Natural killer cell treated with Interleukin-12 subunit alpha and Interleukin-12 subunit beta and Interleukin-15 and Interleukin-18, amount 100 ng/mL, for 72 hours (primary cell): Measurements from ENCODE around the gene EMC10. TPM values are rescaled to one million over a fixed set of nuclear protein-coding genes. Genes with fewer than 3 reads are reported as not detected.

Experiments
- ATAC-seq, 2 donors: fragments of 150-1000 bp; cut with Tn5 transposase in 1 of 2; sonication (Bioruptor Pico), chemical (Tn5 transposase) in 1 of 2; 2 replicates each; pipeline ENCODE4 v1.10.0; 2021
- DNase-seq: peaks from one replicate; pipeline ENCODE4 v3.0.0; 2022; ENCODE audit warnings: low spot score
- H3K27ac Mint-ChIP-seq, 2 donors: 1 replicate in 1 of 2; 2 replicates in 1 of 2; pipeline ENCODE4 v1.8.0; 2022; ENCODE audit warnings: mixed read lengths in 2 of 2, mild to moderate bottlenecking in 1 of 2, moderate library complexity in 1 of 2
- H3K27me3 Mint-ChIP-seq, 2 donors: 1 replicate in 1 of 2; 2 replicates in 1 of 2; pipeline ENCODE4 v1.8.0; 2022; ENCODE audit warnings: mixed read lengths in 2 of 2
- H3K36me3 Mint-ChIP-seq: one replicate; pipeline ENCODE4 v1.8.0; 2022; ENCODE audit warnings: mixed read lengths
- H3K4me1 Mint-ChIP-seq, 2 donors: 1 replicate in 1 of 2; 2 replicates in 1 of 2; pipeline ENCODE4 v1.8.0; 2022; ENCODE audit warnings: low read depth in 2 of 2, mixed read lengths in 2 of 2, mild to moderate bottlenecking in 1 of 2
- H3K4me3 Mint-ChIP-seq: one replicate; pipeline ENCODE4 v1.8.0; 2022; ENCODE audit warnings: mixed read lengths
- H3K9me3 Mint-ChIP-seq: 2 replicates; pipeline ENCODE4 v1.8.0; 2022; ENCODE audit warnings: mixed read lengths
- total RNA-seq, 2 donors: library from RNA; stranded (reverse); gene quantifications; one replicate each; pipeline ENCODE4 v1.2.3, GENCODE V29; 2022

The EMC10 gene
- 100 to 1,000 TPM in 1 of 2 donors, 10 to 100 TPM in 1; 84.1 to 106 TPM for total RNA-seq

- H3K27ac Mint-ChIP-seq = peak within 1 kb of the TSS; percentile 80 to 89
- H3K27me3 Mint-ChIP-seq = no peaks in the 10 kb centered on the region
- ATAC-seq = peak; percentile 94 to 97
- H3K9me3 Mint-ChIP-seq = no peaks in the 10 kb centered on the region
- peak within 1 kb of the TSS; percentile 94 for H3K4me3 Mint-ChIP-seq
- peaks cover 6% of the 10 kb centered on the region for H3K36me3 Mint-ChIP-seq
- peak; percentile 93 for DNase-seq
- H3K4me1 Mint-ChIP-seq = peaks cover 10 to 25% of the 10 kb centered on the region in 2 donors
Measured at GRCh38 chr19:50476224-50476906, at the start of gene EMC10, which contains the start of gene GARIN5A. Gene EMC10 (plus strand): TSS chr19:50476507. CDS start chr19:50476545, 38 bp downstream. Gene GARIN5A (minus strand): TSS chr19:50476848. CDS start chr19:50476388, 460 bp downstream.

GRCh38 chr19:50427318-50427925, 48.9 kb upstream of the EMC10 start:
- peaks cover 0 to 11% of the 10 kb centered on the region in 2 donors for H3K27me3 Mint-ChIP-seq
- ATAC-seq (no peak), DNase-seq (no peak)
- H3K36me3 Mint-ChIP-seq = no peaks in the 10 kb centered on the region
- no peak overlapping the region for H3K4me3 Mint-ChIP-seq
- peaks cover 9 to 13% of the 10 kb centered on the region in 2 donors for H3K4me1 Mint-ChIP-seq
- H3K27ac Mint-ChIP-seq = no peak overlapping the region
- no peaks in the 10 kb centered on the region for H3K9me3 Mint-ChIP-seq

- Mint-ChIP-seq H3K4me1 (peaks cover 9 to 15% of the 10 kb centered on the region in 2 donors), H3K9me3 (no peaks in the 10 kb centered on the region), H3K36me3 (no peaks in the 10 kb centered on the region), H3K27ac (no peak overlapping the region), H3K4me3 (no peak overlapping the region), H3K27me3 (peaks cover 3 to 13% of the 10 kb centered on the region in 2 donors)
- DNase-seq (no peak), ATAC-seq (no peak)
Measured at GRCh38 chr19:50427997-50428425, 48.3 kb upstream of the EMC10 start.

- Mint-ChIP-seq H3K4me1 (peaks cover 9 to 18% of the 10 kb centered on the region in 2 donors), H3K36me3 (no peaks in the 10 kb centered on the region), H3K9me3 (no peaks in the 10 kb centered on the region), H3K27me3 (peaks cover 8 to 16% of the 10 kb centered on the region in 2 donors), H3K27ac (no peak overlapping the region), H3K4me3 (no peak overlapping the region)
- no peak for DNase-seq
- no peak for ATAC-seq
Measured at GRCh38 chr19:50428772-50429463, 47.4 kb upstream of the EMC10 start.

- no peaks in the 10 kb centered on the region for H3K9me3 Mint-ChIP-seq
- no peak for DNase-seq
- peak overlapping the region; percentile 92 for H3K4me3 Mint-ChIP-seq
- no peak for ATAC-seq
- H3K36me3 Mint-ChIP-seq = no peaks in the 10 kb centered on the region
- H3K27me3 Mint-ChIP-seq = peaks cover 8 to 16% of the 10 kb centered on the region in 2 donors
- peak overlapping the region; percentile 64 to 89 for H3K27ac Mint-ChIP-seq
- H3K4me1 Mint-ChIP-seq = peaks cover 9 to 18% of the 10 kb centered on the region in 2 donors
Measured at GRCh38 chr19:50430888-50431342, 45.4 kb upstream of the EMC10 start.

- H3K27ac Mint-ChIP-seq = peak overlapping the region; percentile 64 to 89
- H3K4me1 Mint-ChIP-seq = peaks cover 9 to 18% of the 10 kb centered on the region in 2 donors
- H3K4me3 Mint-ChIP-seq = peak overlapping the region; percentile 92
- ATAC-seq = peak; percentile 92 to 96
- peaks cover 9 to 16% of the 10 kb centered on the region in 2 donors for H3K27me3 Mint-ChIP-seq
- H3K9me3 Mint-ChIP-seq = no peaks in the 10 kb centered on the region
- peak; percentile 83 for DNase-seq
- H3K36me3 Mint-ChIP-seq = no peaks in the 10 kb centered on the region
Measured at GRCh38 chr19:50431343-50432220, 44.7 kb upstream of the EMC10 start.

GRCh38 chr19:50432221-50433028, 43.9 kb upstream of the EMC10 start, which contains the start of gene MYBPC2:
Gene MYBPC2 (plus strand): TSS chr19:50432892. CDS start chr19:50432954, 62 bp downstream.
- ATAC-seq (no peak), DNase-seq (no peak)
- Mint-ChIP-seq H3K4me3 (peak within 1 kb of the TSS; percentile 92), H3K36me3 (no peaks in the 10 kb centered on the region), H3K27me3 (peaks cover 15 to 17% of the 10 kb centered on the region in 2 donors), H3K4me1 (peaks cover 9 to 18% of the 10 kb centered on the region in 2 donors), H3K9me3 (no peaks in the 10 kb centered on the region), H3K27ac (peak within 1 kb of the TSS; percentile 64 to 89)

- ATAC-seq = no peak
- Mint-ChIP-seq H3K36me3 (no peaks in the 10 kb centered on the region), H3K4me3 (peak overlapping the region; percentile 74), H3K27ac (peak overlapping the region; percentile 18 to 28), H3K27me3 (peaks cover 17 to 28% of the 10 kb centered on the region in 2 donors), H3K9me3 (no peaks in the 10 kb centered on the region), H3K4me1 (peaks cover 9 to 18% of the 10 kb centered on the region in 2 donors)
- DNase-seq = no peak
Measured at GRCh38 chr19:50433201-50434180, 42.8 kb upstream of the EMC10 start.

GRCh38 chr19:50434525-50434924, 41.8 kb upstream of the EMC10 start:
- H3K27me3 Mint-ChIP-seq = peaks cover 16 to 30% of the 10 kb centered on the region in 2 donors
- H3K4me1 Mint-ChIP-seq = peaks cover 9 to 15% of the 10 kb centered on the region in 2 donors
- no peak overlapping the region for H3K27ac Mint-ChIP-seq
- DNase-seq (no peak), ATAC-seq (no peak)
- H3K4me3 Mint-ChIP-seq = no peak overlapping the region
- H3K9me3 Mint-ChIP-seq = no peaks in the 10 kb centered on the region
- no peaks in the 10 kb centered on the region for H3K36me3 Mint-ChIP-seq

- H3K9me3 Mint-ChIP-seq = no peaks in the 10 kb centered on the region
- no peak for ATAC-seq
- no peak overlapping the region for H3K27ac Mint-ChIP-seq
- H3K27me3 Mint-ChIP-seq = peaks cover 20 to 34% of the 10 kb centered on the region in 2 donors
- DNase-seq = no peak
- H3K36me3 Mint-ChIP-seq = no peaks in the 10 kb centered on the region
- no peak overlapping the region for H3K4me3 Mint-ChIP-seq
- H3K4me1 Mint-ChIP-seq = peaks cover 9 to 15% of the 10 kb centered on the region in 2 donors
Measured at GRCh38 chr19:50435221-50435620, 41.1 kb upstream of the EMC10 start.

GRCh38 chr19:50435627-50436026, 40.7 kb upstream of the EMC10 start:
- no peak for ATAC-seq
- H3K9me3 Mint-ChIP-seq = no peaks in the 10 kb centered on the region
- no peak overlapping the region for H3K27ac Mint-ChIP-seq
- no peaks in the 10 kb centered on the region for H3K36me3 Mint-ChIP-seq
- H3K27me3 Mint-ChIP-seq = peaks cover 20 to 34% of the 10 kb centered on the region in 2 donors
- DNase-seq = no peak
- H3K4me1 Mint-ChIP-seq = peaks cover 9 to 15% of the 10 kb centered on the region in 2 donors
- H3K4me3 Mint-ChIP-seq = no peak overlapping the region
